Measurements from ENCODE around the gene CLIP4. TPM values are rescaled to one million over a fixed set of nuclear protein-coding genes. Genes with fewer than 3 reads are reported as not detected.

Gene CLIP4
- total RNA-seq, 4 donors from 2014 or later = 11.9 to 37.8 (median 22.5) TPM

DNA sequence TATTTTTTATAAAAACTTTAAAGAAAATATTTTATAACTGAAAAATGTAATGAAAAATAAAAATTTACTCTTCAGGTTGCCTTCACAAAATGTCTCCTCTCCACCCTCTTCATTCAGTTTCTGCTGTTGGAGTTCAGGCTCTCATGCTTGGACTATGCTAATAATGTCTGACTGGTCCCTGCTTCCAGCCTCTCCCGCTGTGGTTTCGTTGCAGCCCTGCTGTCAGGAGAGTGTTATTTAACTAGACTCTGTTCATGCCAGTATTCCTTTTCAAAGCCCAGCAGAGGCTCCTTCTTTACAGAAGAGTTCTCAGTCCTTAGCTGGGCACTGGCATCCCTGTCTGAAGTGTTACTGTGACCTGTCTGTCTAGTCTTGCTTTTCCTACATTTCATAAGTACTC is 40.4 kb downstream of the CLIP4 start:
- Histone ChIP-seq H3K27ac (no peak overlapping the region), H3K9me3 (no peaks in the 10 kb centered on the region), H3K36me3 (peaks cover 0 to 16% (median 3%) of the 10 kb centered on the region in 4 donors), H3K27me3 (no peaks in the 10 kb centered on the region), H3K4me1 (no peaks in the 10 kb centered on the region), H3K4me3 (no peak overlapping the region)
- intact Hi-C loops (cut with DNase I; ENCODE audit: low total_unique reads) (no loop called here), in situ Hi-C loops (cut with MboI; ENCODE audit: low pct_ligation_motif_present in 1 of 4, low pct_unique_long_range_greater_than_20kb in 1 of 4, low sequenced_read_pairs in 3 of 4) (no loop called here)
- no peak for DNase-seq
- TF ChIP-seq, protein P1, sequence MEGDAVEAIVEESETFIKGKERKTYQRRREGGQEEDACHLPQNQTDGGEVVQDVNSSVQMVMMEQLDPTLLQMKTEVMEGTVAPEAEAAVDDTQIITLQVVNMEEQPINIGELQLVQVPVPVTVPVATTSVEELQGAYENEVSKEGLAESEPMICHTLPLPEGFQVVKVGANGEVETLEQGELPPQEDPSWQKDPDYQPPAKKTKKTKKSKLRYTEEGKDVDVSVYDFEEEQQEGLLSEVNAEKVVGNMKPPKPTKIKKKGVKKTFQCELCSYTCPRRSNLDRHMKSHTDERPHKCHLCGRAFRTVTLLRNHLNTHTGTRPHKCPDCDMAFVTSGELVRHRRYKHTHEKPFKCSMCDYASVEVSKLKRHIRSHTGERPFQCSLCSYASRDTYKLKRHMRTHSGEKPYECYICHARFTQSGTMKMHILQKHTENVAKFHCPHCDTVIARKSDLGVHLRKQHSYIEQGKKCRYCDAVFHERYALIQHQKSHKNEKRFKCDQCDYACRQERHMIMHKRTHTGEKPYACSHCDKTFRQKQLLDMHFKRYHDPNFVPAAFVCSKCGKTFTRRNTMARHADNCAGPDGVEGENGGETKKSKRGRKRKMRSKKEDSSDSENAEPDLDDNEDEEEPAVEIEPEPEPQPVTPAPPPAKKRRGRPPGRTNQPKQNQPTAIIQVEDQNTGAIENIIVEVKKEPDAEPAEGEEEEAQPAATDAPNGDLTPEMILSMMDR (IDR thresholded peaks at IDR 0.05) = no peak
- TF ChIP-seq POLR2A (IDR thresholded peaks at IDR 0.05) (no peak), EP300 (IDR thresholded peaks at IDR 0.05; ENCODE audit: low read depth) (no peak), POLR2AphosphoS5 (IDR thresholded peaks at IDR 0.05) (no peak)
- WGBS, 2 donors (ENCODE audit: low coverage in 1 of 2) = 43 to 71% methylated on average over 2 of the region's 2 CpGs

DNA sequence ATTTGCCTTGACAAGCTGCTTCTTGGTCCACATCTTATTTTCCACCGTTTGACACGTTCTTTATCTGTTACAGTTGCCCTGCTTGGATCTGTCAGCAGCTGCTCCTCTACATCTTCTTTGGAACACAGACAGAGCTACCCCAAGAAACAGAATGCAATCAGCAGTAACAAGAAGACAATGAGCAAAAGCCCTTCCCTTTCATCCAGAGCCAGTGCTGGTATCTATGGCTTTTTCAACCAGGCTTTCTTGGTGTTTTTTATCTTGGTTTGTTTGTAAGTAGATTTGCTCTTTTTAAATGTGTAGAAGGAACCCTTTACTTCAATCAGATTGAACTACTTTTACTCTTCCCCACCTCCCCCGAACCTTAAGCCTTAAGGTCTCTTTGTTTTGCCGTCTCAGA is 41.9 kb downstream of the CLIP4 start:
- H3K9me3 ChIP-seq = no peaks in the 10 kb centered on the region
- intact Hi-C loops (cut with DNase I; ENCODE audit: low total_unique reads) = no loop called here
- peaks cover 0 to 16% (median 5%) of the 10 kb centered on the region in 4 donors for H3K36me3 ChIP-seq
- no peak for DNase-seq
- no peaks in the 10 kb centered on the region for H3K4me1 ChIP-seq
- in situ Hi-C loops (cut with MboI; ENCODE audit: low pct_ligation_motif_present in 1 of 4, low pct_unique_long_range_greater_than_20kb in 1 of 4, low sequenced_read_pairs in 3 of 4) = no loop called here
- 78 to 92% methylated on average over 2 to 4 of the region's 4 CpGs for WGBS, 2 donors (ENCODE audit: low coverage in 1 of 2)
- no peak overlapping the region for H3K27ac ChIP-seq
- no peak overlapping the region for H3K4me3 ChIP-seq
- no peaks in the 10 kb centered on the region for H3K27me3 ChIP-seq
- no peak for TF ChIP-seq EP300 (IDR thresholded peaks at IDR 0.05; ENCODE audit: low read depth)
- no peak for TF ChIP-seq POLR2A (IDR thresholded peaks at IDR 0.05)
- TF ChIP-seq, protein P1 (IDR thresholded peaks at IDR 0.05) = no peak
- no peak for TF ChIP-seq POLR2AphosphoS5 (IDR thresholded peaks at IDR 0.05)

DNA sequence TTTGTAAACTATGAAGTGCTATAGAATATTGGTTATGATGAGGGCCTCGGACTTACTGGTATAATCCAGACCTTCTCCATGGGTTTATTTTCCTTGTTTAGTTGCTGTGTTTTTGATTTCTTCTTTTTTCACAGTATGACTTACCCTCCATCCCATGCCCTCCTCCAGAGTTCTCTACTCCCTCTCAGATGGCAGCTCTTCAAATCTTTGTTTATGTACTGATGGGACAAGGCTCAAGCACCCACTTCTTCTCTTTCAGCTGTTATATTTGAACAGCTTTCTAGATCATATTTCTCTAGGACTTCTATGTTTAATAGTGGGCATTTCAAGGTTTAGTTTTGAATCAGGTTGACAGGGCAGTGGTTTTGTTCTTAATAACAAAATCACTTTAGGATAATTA is 43.9 kb downstream of the CLIP4 start:
- WGBS, 2 donors (ENCODE audit: low coverage in 1 of 2) = 50 to 100% methylated on average over 1 of the region's 1 CpG
- no peaks in the 10 kb centered on the region for H3K27me3 ChIP-seq
- peaks cover 0 to 9% (median 0%) of the 10 kb centered on the region in 4 donors for H3K36me3 ChIP-seq
- no peak for DNase-seq
- no peaks in the 10 kb centered on the region for H3K9me3 ChIP-seq
- H3K4me3 ChIP-seq = no peak overlapping the region
- intact Hi-C loops (cut with DNase I; ENCODE audit: low total_unique reads) = no loop called here
- no peak for TF ChIP-seq EP300 (IDR thresholded peaks at IDR 0.05; ENCODE audit: low read depth)
- TF ChIP-seq, protein P1 (IDR thresholded peaks at IDR 0.05) = no peak
- TF ChIP-seq POLR2AphosphoS5 (IDR thresholded peaks at IDR 0.05) = no peak
- no peak for TF ChIP-seq POLR2A (IDR thresholded peaks at IDR 0.05)
- in situ Hi-C loops (cut with MboI; ENCODE audit: low pct_ligation_motif_present in 1 of 4, low pct_unique_long_range_greater_than_20kb in 1 of 4, low sequenced_read_pairs in 3 of 4) = no loop called here
- H3K4me1 ChIP-seq = no peaks in the 10 kb centered on the region
- no peak overlapping the region for H3K27ac ChIP-seq

DNA sequence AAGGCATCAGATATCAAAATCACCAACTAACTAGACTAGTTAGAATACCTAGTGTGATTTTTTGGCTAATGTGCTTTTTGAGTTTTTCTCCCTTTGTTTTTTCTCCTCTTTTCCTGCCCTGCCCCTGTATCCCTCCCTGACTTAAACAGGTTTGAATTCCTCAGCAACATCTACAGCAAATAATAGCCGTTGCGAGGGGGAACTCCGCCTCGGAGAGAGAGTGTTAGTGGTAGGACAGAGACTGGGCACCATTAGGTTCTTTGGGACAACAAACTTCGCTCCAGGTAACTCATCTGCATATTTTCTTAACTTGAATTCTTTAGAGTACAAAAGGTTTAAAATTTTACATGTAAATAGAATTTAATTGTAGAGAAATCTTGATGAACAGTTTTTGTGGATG is 45.0 kb downstream of the CLIP4 start:
- Histone ChIP-seq H3K4me3 (no peak overlapping the region), H3K4me1 (no peaks in the 10 kb centered on the region), H3K9me3 (no peaks in the 10 kb centered on the region), H3K27me3 (no peaks in the 10 kb centered on the region), H3K36me3 (peaks cover 0 to 9% (median 0%) of the 10 kb centered on the region in 4 donors), H3K27ac (no peak overlapping the region)
- intact Hi-C loops (cut with DNase I; ENCODE audit: low total_unique reads) (no loop called here), in situ Hi-C loops (cut with MboI; ENCODE audit: low pct_ligation_motif_present in 1 of 4, low pct_unique_long_range_greater_than_20kb in 1 of 4, low sequenced_read_pairs in 3 of 4) (no loop called here)
- DNase-seq = no peak
- TF ChIP-seq, protein P1 (IDR thresholded peaks at IDR 0.05) = no peak
- TF ChIP-seq POLR2AphosphoS5 (IDR thresholded peaks at IDR 0.05) (no peak), POLR2A (IDR thresholded peaks at IDR 0.05) (no peak), EP300 (IDR thresholded peaks at IDR 0.05; ENCODE audit: low read depth) (no peak)
- WGBS, 2 donors (ENCODE audit: low coverage in 1 of 2) = 85 to 90% methylated on average over 3 to 5 of the region's 5 CpGs

All from transverse colon (tissue), 4 donors.